ENCODE data around the gene MEIS2. TPM values are rescaled to one million over a fixed set of nuclear protein-coding genes. Genes with fewer than 3 reads are reported as not detected.

The MEIS2 gene
- total and polyA plus RNA-seq, 2 of the 13 experiments (the other 11 are each of a cell fraction or from before 2014, with no cell fraction given), result 10.7 to 12.4 TPM

DNA sequence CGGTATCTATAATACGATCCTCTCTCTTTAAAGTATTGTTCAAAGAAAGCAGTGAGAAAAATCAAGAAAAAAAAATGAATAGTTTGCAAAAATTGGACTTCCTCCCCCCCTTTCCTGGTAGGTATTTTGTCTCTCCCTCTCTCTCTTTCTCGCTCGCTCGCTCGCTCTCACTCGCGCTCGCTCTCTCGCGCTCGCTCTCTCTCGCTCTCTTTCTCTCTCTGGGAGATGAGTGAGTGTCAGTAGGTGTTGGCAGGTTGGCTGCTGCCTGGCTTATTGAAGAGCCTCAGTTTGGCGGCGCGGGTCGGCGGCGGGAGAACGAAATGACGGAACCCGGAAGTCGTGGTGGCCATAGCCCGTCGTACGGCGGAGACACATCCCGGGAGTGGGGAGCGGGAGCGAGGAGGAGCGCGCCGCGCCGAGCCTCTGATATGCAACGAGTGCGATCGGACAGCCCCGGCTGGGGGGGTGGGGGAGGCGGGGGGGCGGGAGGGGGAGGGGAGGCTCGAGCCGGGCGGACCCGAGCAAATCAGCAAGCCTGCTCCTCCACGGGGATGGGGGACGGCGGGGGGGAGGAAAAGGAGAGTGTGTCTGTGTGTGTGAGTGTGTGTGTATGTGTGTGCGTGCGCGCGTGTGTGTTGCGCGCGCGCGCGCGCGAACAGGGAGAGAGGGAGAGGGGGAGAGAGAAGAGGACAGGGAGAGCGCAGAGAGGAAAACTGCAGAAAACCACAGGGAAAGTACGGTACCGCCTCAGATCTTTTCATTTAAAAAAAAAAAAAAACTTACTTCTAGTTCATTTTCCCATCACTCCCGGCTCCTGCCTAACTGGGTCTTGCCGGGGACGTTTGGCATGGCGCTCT, at the start of gene MEIS2 (continued):
- TF ChIP-seq ZBTB20 (CRISPR knock-in tag; IDR thresholded peaks at IDR 0.05; ENCODE audit: borderline replicate concordance, low read depth), result 0 out of 2 replicates have a peak, but pooled peaks have one; percentile 9
- no peak for TF ChIP-seq ZFYVE20 (CRISPR knock-in tag; IDR thresholded peaks at IDR 0.05; ENCODE audit: borderline replicate concordance, low read depth)
- 0 out of 2 replicates have a peak, but pooled peaks have one; percentile 33 for TF ChIP-seq ZBTB38 (CRISPR knock-in tag; IDR thresholded peaks at IDR 0.05)
- TF ChIP-seq, protein P1, sequence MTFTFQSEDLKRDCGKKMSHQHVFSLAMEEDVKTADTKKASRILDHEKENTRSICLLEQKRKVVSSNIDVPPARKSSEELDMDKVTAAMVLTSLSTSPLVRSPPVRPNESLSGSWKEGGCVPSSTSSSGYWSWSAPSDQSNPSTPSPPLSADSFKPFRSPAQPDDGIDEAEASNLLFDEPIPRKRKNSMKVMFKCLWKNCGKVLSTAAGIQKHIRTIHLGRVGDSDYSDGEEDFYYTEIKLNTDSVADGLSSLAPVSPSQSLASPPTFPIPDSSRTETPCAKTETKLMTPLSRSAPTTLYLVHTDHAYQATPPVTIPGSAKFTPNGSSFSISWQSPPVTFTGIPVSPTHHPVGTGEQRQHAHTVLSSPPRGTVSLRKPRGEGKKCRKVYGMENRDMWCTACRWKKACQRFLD (CRISPR knock-in tag; IDR thresholded peaks at IDR 0.05; ENCODE audit: borderline replicate concordance), result no peak
- TF ChIP-seq, protein P2, sequence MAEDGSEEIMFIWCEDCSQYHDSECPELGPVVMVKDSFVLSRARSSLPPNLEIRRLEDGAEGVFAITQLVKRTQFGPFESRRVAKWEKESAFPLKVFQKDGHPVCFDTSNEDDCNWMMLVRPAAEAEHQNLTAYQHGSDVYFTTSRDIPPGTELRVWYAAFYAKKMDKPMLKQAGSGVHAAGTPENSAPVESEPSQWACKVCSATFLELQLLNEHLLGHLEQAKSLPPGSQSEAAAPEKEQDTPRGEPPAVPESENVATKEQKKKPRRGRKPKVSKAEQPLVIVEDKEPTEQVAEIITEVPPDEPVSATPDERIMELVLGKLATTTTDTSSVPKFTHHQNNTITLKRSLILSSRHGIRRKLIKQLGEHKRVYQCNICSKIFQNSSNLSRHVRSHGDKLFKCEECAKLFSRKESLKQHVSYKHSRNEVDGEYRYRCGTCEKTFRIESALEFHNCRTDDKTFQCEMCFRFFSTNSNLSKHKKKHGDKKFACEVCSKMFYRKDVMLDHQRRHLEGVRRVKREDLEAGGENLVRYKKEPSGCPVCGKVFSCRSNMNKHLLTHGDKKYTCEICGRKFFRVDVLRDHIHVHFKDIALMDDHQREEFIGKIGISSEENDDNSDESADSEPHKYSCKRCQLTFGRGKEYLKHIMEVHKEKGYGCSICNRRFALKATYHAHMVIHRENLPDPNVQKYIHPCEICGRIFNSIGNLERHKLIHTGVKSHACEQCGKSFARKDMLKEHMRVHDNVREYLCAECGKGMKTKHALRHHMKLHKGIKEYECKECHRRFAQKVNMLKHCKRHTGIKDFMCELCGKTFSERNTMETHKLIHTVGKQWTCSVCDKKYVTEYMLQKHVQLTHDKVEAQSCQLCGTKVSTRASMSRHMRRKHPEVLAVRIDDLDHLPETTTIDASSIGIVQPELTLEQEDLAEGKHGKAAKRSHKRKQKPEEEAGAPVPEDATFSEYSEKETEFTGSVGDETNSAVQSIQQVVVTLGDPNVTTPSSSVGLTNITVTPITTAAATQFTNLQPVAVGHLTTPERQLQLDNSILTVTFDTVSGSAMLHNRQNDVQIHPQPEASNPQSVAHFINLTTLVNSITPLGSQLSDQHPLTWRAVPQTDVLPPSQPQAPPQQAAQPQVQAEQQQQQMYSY (CRISPR knock-in tag; IDR thresholded peaks at IDR 0.05), result no peak
- TF ChIP-seq, protein P3, sequence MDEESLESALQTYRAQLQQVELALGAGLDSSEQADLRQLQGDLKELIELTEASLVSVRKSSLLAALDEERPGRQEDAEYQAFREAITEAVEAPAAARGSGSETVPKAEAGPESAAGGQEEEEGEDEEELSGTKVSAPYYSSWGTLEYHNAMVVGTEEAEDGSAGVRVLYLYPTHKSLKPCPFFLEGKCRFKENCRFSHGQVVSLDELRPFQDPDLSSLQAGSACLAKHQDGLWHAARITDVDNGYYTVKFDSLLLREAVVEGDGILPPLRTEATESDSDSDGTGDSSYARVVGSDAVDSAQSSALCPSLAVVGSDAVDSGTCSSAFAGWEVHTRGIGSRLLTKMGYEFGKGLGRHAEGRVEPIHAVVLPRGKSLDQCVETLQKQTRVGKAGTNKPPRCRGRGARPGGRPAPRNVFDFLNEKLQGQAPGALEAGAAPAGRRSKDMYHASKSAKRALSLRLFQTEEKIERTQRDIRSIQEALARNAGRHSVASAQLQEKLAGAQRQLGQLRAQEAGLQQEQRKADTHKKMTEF (CRISPR knock-in tag; IDR thresholded peaks at IDR 0.05), result no peak; the same call in 1 of the 2 replicates
- no peak for TF ChIP-seq EP300 (IDR thresholded peaks at IDR 0.05; ENCODE audit: low read depth in 2 of 2, low read length in 2 of 2)
- no peak for TF ChIP-seq EP300 (CRISPR knock-in tag; IDR thresholded peaks at IDR 0.05; ENCODE audit: borderline replicate concordance)
- no peak for TF ChIP-seq AHR (CRISPR knock-in tag; IDR thresholded peaks at IDR 0.05)
- no peak for TF ChIP-seq FOSL2 (CRISPR knock-in tag; IDR thresholded peaks at IDR 0.05)
- TF ChIP-seq SRSF4 (IDR thresholded peaks at IDR 0.05; ENCODE audit: low read depth, low read length, poor library complexity, severe bottlenecking), result no peak
- TF ChIP-seq, protein P4, sequence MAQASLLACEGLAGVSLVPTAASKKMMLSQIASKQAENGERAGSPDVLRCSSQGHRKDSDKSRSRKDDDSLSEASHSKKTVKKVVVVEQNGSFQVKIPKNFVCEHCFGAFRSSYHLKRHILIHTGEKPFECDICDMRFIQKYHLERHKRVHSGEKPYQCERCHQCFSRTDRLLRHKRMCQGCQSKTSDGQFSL (CRISPR knock-in tag; IDR thresholded peaks at IDR 0.05), result 0 out of 2 replicates have a peak, but pooled peaks have one; percentile 42
- TF ChIP-seq HOXD1 (CRISPR knock-in tag; IDR thresholded peaks at IDR 0.05), result no peak
- TF ChIP-seq, protein P5, sequence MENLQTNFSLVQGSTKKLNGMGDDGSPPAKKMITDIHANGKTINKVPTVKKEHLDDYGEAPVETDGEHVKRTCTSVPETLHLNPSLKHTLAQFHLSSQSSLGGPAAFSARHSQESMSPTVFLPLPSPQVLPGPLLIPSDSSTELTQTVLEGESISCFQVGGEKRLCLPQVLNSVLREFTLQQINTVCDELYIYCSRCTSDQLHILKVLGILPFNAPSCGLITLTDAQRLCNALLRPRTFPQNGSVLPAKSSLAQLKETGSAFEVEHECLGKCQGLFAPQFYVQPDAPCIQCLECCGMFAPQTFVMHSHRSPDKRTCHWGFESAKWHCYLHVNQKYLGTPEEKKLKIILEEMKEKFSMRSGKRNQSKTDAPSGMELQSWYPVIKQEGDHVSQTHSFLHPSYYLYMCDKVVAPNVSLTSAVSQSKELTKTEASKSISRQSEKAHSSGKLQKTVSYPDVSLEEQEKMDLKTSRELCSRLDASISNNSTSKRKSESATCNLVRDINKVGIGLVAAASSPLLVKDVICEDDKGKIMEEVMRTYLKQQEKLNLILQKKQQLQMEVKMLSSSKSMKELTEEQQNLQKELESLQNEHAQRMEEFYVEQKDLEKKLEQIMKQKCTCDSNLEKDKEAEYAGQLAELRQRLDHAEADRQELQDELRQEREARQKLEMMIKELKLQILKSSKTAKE (CRISPR knock-in tag; IDR thresholded peaks at IDR 0.05; ENCODE audit: borderline replicate concordance), result peak; percentile 51; the same call in 1 of the 2 replicates
- TF ChIP-seq, protein P6, sequence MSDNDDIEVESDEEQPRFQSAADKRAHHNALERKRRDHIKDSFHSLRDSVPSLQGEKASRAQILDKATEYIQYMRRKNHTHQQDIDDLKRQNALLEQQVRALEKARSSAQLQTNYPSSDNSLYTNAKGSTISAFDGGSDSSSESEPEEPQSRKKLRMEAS (IDR thresholded peaks at IDR 0.05), result peak; percentile 49
- TF ChIP-seq ZIK1 (CRISPR knock-in tag; IDR thresholded peaks at IDR 0.05; ENCODE audit: borderline replicate concordance, low read depth), result no peak; the same call in 1 of the 2 replicates
- no peak for TF ChIP-seq MEIS2 (CRISPR knock-in tag; IDR thresholded peaks at IDR 0.05)
- no peak for TF ChIP-seq ZNF121 (CRISPR knock-in tag; IDR thresholded peaks at IDR 0.05)

Data from HepG2 (cell line).